ENCODE data around the gene CUL3. TPM values are rescaled to one million over a fixed set of nuclear protein-coding genes. Genes with fewer than 3 reads are reported as not detected.
"Not testable (repeated sequence)": the region's sequence is repeated elsewhere in the genome, so short reads cannot be mapped to it uniquely, and the experiment has no call there.

Gene CUL3
- total RNA-seq, 4 donors from 2014 or later = 68.9 to 88.4 (median 77.7) TPM

DNA sequence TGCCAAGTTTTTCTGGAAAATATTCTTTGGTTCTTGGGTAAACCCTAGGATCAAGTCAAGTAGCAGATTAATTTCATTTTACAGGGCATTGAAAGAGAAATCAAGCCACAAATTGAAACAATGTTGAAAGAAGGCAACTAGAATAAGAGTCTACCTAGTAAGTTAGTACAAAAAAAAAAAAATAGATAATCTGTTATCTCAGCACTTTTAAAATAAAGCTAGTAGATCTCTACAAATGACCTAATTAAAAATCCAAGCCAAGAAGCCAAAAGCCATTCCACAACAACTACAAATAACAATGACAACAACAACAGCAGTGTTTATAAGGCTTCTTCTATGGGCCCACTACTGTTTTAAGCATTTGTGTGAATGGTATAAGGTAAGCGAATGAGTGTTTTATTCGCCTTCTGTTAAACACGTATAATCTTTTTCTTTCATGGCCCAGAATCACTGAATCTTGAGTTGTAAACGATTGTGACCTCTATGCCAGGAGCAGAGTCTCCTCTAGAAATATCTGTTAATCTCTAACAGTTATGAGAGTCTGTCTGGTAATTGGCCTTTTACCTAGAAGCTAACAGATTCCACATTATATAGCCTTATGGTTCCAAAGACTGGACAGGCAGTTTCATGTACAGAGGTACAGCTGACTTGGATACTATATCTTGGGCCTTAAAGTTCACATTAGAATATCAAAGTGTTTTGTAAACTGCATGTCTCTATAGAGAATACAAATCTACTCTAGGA lies 28.6 kb upstream of the CUL3 start:
- TF ChIP-seq POLR2AphosphoS5 (IDR thresholded peaks at IDR 0.05) (no peak), EP300 (IDR thresholded peaks at IDR 0.05) (no peak), POLR2A (IDR thresholded peaks at IDR 0.05) (no peak)
- TF ChIP-seq, protein P1, sequence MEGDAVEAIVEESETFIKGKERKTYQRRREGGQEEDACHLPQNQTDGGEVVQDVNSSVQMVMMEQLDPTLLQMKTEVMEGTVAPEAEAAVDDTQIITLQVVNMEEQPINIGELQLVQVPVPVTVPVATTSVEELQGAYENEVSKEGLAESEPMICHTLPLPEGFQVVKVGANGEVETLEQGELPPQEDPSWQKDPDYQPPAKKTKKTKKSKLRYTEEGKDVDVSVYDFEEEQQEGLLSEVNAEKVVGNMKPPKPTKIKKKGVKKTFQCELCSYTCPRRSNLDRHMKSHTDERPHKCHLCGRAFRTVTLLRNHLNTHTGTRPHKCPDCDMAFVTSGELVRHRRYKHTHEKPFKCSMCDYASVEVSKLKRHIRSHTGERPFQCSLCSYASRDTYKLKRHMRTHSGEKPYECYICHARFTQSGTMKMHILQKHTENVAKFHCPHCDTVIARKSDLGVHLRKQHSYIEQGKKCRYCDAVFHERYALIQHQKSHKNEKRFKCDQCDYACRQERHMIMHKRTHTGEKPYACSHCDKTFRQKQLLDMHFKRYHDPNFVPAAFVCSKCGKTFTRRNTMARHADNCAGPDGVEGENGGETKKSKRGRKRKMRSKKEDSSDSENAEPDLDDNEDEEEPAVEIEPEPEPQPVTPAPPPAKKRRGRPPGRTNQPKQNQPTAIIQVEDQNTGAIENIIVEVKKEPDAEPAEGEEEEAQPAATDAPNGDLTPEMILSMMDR (IDR thresholded peaks at IDR 0.05) = no peak
- Histone ChIP-seq H3K27me3 (no peaks in the 10 kb centered on the region), H3K27ac (no peak overlapping the region), H3K9me3 (no peaks in the 10 kb centered on the region), H3K4me3 (no peak overlapping the region), H3K36me3 (no peaks in the 10 kb centered on the region), H3K4me1 (no peaks in the 10 kb centered on the region)
- WGBS = 92% methylated on average over 4 of the region's 4 CpGs
- DNase-seq (ENCODE audit: low spot score in 2 of 2) = no peak

DNA sequence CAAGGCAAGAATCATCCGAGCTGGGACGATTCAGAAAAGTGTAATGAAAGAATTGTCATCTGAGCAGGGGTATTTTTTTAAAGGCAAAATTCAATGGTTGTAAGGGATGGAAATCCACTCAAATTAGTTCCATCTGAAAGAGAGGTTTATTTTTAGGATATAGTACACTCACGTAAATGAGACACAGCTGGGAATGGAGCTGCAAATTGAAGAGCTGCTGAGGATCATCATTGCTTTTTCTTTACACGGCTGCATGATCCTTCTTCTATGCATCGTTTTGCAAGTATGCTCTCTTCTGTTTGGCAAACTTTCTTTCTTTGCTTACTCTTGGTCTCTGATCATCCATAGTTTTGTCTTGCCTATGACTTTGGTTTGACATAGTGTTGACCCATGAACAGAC lies 27.4 kb upstream of the CUL3 start:
- no peak for DNase-seq (ENCODE audit: low spot score in 2 of 2)
- TF ChIP-seq POLR2AphosphoS5 (IDR thresholded peaks at IDR 0.05) (no peak), EP300 (IDR thresholded peaks at IDR 0.05) (no peak), POLR2A (IDR thresholded peaks at IDR 0.05) (no peak)
- TF ChIP-seq, protein P1 (IDR thresholded peaks at IDR 0.05) = no peak
- no peaks in the 10 kb centered on the region for H3K36me3 ChIP-seq
- 59% methylated on average over 5 of the region's 5 CpGs for WGBS
- H3K27ac ChIP-seq = no peak overlapping the region
- H3K4me1 ChIP-seq = no peaks in the 10 kb centered on the region
- H3K4me3 ChIP-seq = no peak overlapping the region
- H3K27me3 ChIP-seq = no peaks in the 10 kb centered on the region
- H3K9me3 ChIP-seq = no peaks in the 10 kb centered on the region

DNA sequence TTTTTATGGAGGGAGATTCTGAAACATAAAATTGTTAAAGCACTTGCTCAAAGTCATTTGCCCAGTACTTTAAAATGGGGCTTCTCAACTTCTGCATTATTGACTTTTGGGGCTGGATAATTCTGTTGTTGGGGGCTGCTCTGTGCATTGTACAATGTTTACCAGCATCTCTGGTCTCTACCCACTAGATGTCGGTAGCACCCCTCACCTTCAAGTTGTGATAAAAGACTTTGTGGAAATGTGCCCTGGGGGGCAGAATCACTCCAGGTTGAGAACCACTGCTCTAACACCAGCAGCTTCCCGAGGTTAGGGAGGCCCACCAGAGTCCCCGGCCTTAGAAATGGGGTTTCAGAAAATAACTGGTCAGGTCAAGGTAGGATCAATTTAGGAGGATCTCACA lies 26.8 kb upstream of the CUL3 start:
- no peak for TF ChIP-seq POLR2AphosphoS5 (IDR thresholded peaks at IDR 0.05)
- TF ChIP-seq POLR2A (IDR thresholded peaks at IDR 0.05) = no peak
- TF ChIP-seq, protein P1 (IDR thresholded peaks at IDR 0.05) = no peak
- Histone ChIP-seq H3K27me3 (no peaks in the 10 kb centered on the region), H3K27ac (no peak overlapping the region), H3K36me3 (no peaks in the 10 kb centered on the region), H3K4me3 (no peak overlapping the region), H3K9me3 (no peaks in the 10 kb centered on the region), H3K4me1 (no peaks in the 10 kb centered on the region)
- 62% methylated on average over 3 of the region's 3 CpGs for WGBS
- no peak for DNase-seq (ENCODE audit: low spot score in 2 of 2)

DNA sequence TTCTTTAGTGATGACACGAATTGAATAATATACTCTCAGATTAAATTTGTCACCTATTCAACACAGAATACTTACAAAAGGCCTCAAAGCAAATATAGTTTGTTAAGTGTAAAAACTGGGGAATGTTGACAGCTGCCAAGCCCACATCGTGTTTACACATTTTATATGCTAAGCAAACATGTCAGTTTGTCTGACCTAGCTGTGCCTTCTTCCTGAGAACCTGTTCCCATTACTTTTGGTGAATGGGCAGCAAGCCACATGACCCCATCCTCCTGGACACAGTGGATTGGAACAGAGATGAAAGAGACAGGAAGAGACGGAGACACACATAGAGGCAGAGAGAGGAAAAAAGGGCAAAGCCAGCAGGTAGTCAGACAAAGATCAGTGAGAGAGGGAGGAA lies 22.9 kb upstream of the CUL3 start:
- Histone ChIP-seq H3K4me3 (no peak overlapping the region), H3K4me1 (no peaks in the 10 kb centered on the region), H3K36me3 (no peaks in the 10 kb centered on the region), H3K27me3 (no peaks in the 10 kb centered on the region), H3K9me3 (no peaks in the 10 kb centered on the region), H3K27ac (no peak overlapping the region)
- TF ChIP-seq, protein P1 (IDR thresholded peaks at IDR 0.05) = no peak
- TF ChIP-seq EP300 (IDR thresholded peaks at IDR 0.05) (no peak), POLR2A (IDR thresholded peaks at IDR 0.05) (no peak)
- WGBS = 74% methylated on average over 3 of the region's 3 CpGs
- no peak for DNase-seq (ENCODE audit: low spot score in 2 of 2)

DNA sequence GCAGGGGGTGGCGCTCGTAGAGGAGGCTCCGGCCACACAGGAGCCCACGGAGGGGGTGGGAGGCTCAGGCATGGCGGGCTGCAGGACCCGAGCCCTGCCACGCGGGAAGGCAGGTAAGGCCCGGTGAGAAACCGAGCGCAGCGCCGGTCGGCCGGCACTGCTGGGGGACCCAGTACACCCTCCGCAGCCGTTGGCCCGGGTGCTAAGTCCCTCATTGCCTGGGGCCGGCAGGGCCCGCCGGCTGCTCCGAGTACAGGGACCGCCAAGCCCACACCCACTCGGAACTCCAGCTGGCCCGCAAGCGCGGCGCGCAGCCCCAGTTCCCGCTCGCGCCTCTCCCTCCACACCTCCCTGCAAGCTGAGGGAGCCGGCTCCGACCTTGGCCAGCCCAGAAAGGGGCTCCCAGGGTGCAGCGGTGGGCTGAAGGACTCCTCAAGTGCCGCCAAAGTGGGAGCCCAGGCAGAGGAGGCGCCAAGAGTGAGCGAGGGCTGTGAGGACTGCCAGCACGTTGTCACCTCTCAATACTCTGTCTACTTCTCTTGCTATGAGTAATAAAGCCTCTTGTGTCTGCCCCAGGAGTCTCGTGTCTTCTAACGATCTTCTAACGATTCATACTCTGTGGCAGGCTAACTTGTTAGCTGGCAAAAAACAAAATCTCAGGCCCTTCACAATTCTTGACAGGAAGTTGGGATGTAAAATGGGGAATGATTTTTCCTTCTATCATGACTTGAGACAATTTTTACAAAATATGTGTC lies 18.8 kb upstream of the CUL3 start:
- H3K9me3 ChIP-seq; H3K4me3 ChIP-seq; DNase-seq (ENCODE audit: low spot score in 2 of 2); H3K27ac ChIP-seq; H3K4me1 ChIP-seq; H3K27me3 ChIP-seq; H3K36me3 ChIP-seq: not testable (repeated sequence)
- WGBS = 98% methylated on average over 37 of the region's 42 CpGs

DNA sequence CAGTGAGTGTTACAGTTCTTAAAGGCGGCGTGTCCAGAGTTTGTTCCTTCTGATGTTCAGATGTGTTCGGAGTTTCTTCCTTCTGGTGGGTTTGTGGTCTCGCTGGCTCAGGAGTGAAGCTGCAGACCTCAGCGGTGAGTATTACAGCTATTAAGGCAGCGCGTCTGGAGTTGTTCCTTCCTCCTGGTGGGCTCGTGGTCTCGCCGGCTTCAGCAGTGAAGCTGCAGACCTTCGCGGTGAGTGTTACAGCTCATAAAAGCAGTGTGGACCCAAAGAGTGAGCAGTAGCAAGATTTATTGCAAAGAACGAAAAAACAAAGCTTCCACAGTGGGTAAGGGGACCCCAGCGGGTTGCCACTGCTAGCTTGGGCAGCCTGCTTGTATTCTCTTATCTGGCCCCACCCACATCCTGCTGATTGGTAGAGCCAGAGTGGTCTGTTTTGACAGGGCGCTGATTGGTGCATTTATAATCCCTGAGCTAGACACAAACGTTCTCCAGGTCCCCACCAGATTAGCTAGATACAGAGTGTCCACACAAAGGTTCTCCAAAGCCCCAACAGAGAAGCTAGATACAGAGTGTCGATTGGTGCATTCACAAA lies 17.7 kb upstream of the CUL3 start:
- WGBS = 77% methylated on average over 14 of the region's 17 CpGs
- not testable (repeated sequence) for H3K4me1 ChIP-seq; H3K4me3 ChIP-seq; DNase-seq (ENCODE audit: low spot score in 2 of 2); H3K27ac ChIP-seq; H3K36me3 ChIP-seq; H3K27me3 ChIP-seq; H3K9me3 ChIP-seq
